Retinal pigment epithelial cell (primary cell): ENCODE measurements around the gene ATP8B4.

Experiments
- DNase-seq: peaks from one replicate; pipeline ENCODE4 v3.0.0-alpha.2; 2010; ENCODE audit warnings: low read depth
- H3K4me3 ChIP-seq: 2 replicates; pipeline ENCODE4 v1.5.1; 2011; ENCODE audit warnings: mild to moderate bottlenecking, low read length, control low read depth, moderate library complexity
- TF ChIP-seq, protein P1 (sequence below): conservative IDR thresholded peaks from 2 replicates; pipeline ENCODE4 v1.5.1; 2011; ENCODE audit warnings: low read depth, low read length, control low read depth, inconsistent platforms

The ATP8B4 gene

DNA sequence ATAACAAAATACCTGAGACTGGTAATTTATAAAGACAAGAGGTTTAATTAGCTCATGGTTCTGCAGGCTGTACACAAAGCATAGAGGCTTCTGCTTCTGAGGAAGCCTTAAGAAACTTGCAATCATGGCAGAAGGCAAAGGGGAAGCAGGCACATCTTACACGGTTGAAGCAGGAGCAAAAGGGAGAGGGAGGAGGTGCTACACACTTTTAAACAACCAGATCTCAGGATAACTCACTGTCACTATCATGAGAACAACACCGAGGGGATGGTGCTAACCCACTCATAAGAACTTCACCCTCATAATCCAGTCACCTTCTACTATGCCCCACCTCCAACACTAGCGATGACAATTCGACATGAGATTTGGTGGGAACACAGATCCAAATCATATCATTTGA lies 54.4 kb downstream of the ATP8B4 start:
- TF ChIP-seq, protein P1, sequence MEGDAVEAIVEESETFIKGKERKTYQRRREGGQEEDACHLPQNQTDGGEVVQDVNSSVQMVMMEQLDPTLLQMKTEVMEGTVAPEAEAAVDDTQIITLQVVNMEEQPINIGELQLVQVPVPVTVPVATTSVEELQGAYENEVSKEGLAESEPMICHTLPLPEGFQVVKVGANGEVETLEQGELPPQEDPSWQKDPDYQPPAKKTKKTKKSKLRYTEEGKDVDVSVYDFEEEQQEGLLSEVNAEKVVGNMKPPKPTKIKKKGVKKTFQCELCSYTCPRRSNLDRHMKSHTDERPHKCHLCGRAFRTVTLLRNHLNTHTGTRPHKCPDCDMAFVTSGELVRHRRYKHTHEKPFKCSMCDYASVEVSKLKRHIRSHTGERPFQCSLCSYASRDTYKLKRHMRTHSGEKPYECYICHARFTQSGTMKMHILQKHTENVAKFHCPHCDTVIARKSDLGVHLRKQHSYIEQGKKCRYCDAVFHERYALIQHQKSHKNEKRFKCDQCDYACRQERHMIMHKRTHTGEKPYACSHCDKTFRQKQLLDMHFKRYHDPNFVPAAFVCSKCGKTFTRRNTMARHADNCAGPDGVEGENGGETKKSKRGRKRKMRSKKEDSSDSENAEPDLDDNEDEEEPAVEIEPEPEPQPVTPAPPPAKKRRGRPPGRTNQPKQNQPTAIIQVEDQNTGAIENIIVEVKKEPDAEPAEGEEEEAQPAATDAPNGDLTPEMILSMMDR = no peak
- H3K4me3 ChIP-seq = no peak overlapping the region
- DNase-seq = no peak

DNA sequence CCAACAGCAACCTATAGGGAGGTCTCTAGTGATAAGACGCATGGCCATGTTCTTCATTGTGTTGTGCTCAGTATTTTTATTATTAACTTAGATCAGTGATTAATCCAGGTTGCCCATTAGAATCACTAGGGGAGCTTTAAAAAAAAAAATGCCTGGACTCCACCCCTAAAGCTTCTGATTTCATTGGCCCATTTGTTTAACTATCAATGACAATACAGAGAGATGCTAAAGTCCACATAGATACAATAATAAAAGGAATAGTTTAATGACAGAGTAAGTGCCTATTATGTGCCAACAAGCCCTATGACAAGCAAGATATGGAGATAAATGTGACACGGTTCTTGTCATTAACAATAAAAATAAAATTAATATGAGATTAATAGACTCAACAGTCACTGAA lies 55.8 kb downstream of the ATP8B4 start:
- DNase-seq = no peak
- TF ChIP-seq, protein P1 = no peak
- no peak overlapping the region for H3K4me3 ChIP-seq

DNA sequence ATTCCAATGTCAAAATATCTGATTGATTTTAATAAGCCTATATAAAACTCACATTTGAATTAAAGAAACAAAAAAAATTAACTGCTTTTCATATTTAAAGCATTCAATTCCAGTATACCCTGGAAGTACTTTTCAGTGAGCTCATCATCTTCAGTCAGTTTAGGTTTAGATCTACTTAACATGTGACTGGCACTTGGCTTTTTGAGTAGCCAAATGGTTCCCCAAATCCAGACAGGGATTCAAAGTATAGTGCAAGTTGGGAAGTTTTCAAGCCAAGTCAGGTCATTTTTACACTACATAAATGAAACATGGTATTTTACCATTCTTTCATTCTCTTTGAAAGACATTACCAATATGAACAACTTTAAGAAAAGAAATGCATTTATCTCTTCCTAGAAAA lies 57.5 kb downstream of the ATP8B4 start:
- DNase-seq = no peak
- TF ChIP-seq, protein P1 = no peak
- H3K4me3 ChIP-seq = no peak overlapping the region

DNA sequence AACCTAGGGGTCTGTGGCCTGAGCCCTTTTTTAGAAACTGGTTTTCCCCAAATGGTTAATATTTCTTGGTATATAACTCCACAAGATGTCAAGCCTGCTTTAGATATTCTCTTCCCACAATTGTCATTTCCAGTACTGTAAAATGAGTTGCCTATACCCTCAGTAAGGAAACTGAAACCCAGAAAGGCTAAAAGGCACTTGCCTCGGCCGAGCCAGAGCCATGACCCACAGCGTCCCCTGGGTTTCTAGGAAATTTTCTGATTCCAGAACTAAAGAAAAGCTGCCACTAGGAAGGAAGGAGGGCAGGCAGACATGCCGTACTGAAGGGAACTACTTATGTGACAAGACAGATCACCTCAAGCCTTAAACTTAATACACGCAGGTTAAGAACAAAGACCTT lies 59.1 kb downstream of the ATP8B4 start:
- TF ChIP-seq, protein P1 = no peak
- H3K4me3 ChIP-seq = no peak overlapping the region
- no peak for DNase-seq

DNA sequence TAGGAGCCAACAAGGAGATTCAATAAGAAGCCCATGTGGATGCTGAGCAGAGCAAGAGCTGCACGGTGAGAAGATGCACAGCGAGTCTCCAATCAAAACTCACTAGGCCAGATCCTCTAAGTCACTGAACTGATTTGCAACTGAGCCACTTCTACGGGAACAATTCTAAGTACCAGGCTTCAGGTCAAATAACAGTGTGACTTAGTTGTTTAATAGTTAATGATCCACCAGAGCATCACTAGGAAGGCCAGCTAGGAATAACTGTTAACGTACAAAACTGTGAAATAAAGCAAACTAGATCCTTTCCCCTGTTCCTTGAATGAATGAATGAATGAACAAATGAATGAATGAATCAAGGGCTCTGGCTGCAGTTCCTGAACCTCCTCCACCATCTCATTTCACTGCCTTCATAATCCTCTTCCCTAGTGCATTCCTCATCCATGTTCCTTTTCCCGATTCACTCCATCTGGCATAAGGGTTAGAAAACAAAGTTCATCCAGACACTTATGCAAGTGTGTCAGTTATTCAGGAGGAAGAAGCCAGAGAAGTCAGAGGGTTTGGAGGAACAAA lies 59.7 kb downstream of the ATP8B4 start:
- TF ChIP-seq, protein P1 = no peak
- no peak for DNase-seq
- H3K4me3 ChIP-seq = no peak overlapping the region

DNA sequence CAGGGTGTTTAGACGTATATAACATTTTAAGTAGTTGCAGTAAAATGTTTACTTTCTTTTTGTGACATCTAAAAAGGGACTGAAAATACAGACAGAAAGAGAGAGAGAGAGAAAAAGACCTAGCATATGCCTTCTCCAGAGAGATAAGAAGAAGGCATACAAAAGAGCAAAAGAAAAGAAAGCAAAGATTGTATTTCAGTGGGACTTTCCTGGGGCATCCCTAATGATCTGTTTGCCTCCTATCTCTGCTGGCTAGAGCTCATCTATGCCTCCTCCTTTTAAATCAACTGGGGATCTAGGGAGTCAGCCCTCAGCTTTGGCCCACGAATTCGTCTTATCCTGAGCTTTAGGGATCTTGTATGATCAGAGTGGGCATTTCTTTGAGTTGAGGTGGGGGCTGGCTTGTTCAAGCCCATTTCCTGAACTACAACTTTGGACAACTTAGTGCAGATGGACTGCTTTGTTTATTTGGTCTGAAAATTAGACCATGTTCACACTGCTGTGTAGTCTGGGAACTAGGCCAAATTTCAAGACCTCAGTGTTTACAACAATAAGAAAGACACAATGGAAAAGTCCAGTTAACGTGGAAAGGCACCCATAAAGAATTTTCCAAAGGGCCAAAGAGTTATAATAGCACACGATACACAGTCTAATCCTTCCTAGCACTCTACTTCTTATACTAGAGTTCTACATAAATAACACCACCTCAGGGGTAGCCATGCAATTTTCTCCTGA lies 61.0 kb downstream of the ATP8B4 start:
- TF ChIP-seq, protein P1 = no peak
- H3K4me3 ChIP-seq = no peak overlapping the region
- DNase-seq = no peak

DNA sequence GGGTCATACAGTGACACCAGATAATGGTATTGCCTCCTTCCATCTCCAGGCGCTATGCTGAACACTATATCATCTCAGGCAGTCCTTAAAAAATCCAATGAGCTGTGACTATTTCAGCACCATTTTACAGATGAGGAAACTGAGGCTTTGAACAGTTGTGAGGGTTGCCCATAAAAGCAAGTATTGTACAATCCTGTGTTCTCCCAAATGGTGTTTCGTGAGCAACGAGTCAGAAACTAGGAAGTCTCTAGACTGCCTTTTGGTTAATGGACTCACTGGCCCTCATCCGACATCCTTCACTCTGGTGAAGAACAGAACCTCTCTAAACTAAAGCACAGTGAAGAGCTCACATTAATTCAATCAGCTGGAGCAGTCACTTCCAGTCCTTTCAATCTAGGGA lies 61.8 kb downstream of the ATP8B4 start:
- DNase-seq = no peak
- TF ChIP-seq, protein P1 = no peak
- no peak overlapping the region for H3K4me3 ChIP-seq
